ENCODE results near the gene SH3PXD2A.

SH3PXD2A gene

DNA sequence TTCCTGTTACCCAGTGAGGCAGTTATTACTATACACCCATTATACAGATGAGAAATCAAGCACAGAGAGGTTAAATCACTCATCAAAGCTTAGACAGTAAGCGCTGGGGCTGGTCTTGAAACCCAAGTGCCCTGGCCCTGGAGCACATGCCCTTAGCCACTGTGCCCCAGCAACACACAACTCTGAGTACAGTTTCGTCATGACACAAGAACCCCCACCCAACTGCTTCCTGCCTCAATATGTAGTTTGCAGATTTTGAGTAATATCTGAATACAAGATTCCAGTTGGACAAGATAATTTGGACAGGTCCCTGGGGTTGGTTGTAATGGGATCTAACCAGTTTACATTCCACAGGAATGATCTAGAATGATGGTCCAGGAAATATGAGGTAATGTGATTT, 62.8 kb downstream of the SH3PXD2A start:
- Histone ChIP-seq H3K27ac (no peak overlapping the region), H3K4me2 (no peak overlapping the region), H3K36me3 (ENCODE audit: insufficient read depth) (no peaks in the 10 kb centered on the region)

DNA sequence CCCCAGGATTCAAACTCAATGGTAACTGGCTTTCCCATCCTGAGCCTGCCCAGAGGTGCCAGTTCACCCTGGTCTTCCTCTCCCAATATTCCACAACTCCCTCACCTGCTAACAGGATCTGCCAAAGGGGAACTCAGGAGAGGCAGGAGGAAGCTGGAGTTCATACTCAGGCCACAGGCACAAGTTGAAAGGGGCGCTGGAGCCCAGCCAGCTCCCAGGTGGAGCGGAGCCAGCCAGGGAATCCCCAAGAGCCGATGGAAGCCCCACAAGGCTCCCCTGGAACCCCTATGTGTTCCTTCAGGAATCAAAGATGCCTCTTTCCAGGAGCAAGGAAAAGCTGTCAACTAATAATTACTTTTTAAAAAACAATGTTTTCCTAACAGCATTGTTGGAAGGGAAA, 63.5 kb downstream of the SH3PXD2A start:
- Histone ChIP-seq H3K79me2 (ENCODE audit: insufficient read depth, low read depth) (no peaks in the 10 kb centered on the region), H3K4me3 (IDR thresholded peaks at IDR 0.05; ENCODE audit: insufficient read depth, low read depth, low read length) (no peak overlapping the region), H3K4me1 (ENCODE audit: low read depth, poor library complexity, severe bottlenecking) (no peaks in the 10 kb centered on the region), H3K27me3 (ENCODE audit: insufficient read depth, low read depth) (no peaks in the 10 kb centered on the region), H3K9ac (no peak overlapping the region), H4K20me1 (ENCODE audit: insufficient read depth) (no peaks in the 10 kb centered on the region), H2AFZ (ENCODE audit: low read depth) (no peak overlapping the region), H3K36me3 (ENCODE audit: insufficient read depth) (no peaks in the 10 kb centered on the region), H3K4me2 (no peak overlapping the region), H3K27ac (no peak overlapping the region)
- TF ChIP-seq, protein P1, sequence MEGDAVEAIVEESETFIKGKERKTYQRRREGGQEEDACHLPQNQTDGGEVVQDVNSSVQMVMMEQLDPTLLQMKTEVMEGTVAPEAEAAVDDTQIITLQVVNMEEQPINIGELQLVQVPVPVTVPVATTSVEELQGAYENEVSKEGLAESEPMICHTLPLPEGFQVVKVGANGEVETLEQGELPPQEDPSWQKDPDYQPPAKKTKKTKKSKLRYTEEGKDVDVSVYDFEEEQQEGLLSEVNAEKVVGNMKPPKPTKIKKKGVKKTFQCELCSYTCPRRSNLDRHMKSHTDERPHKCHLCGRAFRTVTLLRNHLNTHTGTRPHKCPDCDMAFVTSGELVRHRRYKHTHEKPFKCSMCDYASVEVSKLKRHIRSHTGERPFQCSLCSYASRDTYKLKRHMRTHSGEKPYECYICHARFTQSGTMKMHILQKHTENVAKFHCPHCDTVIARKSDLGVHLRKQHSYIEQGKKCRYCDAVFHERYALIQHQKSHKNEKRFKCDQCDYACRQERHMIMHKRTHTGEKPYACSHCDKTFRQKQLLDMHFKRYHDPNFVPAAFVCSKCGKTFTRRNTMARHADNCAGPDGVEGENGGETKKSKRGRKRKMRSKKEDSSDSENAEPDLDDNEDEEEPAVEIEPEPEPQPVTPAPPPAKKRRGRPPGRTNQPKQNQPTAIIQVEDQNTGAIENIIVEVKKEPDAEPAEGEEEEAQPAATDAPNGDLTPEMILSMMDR (conservative IDR thresholded peaks at IDR 0.05; ENCODE audit: low read depth, low read length): no peak

More for the DNA sequence above, 62.8 kb downstream of the SH3PXD2A start:
- H2AFZ ChIP-seq (ENCODE audit: low read depth): no peak overlapping the region
- H4K20me1 ChIP-seq (ENCODE audit: insufficient read depth): no peaks in the 10 kb centered on the region
- no peak overlapping the region for H3K4me3 ChIP-seq (IDR thresholded peaks at IDR 0.05; ENCODE audit: insufficient read depth, low read depth, low read length)
- H3K27me3 ChIP-seq (ENCODE audit: insufficient read depth, low read depth): no peaks in the 10 kb centered on the region
- H3K79me2 ChIP-seq (ENCODE audit: insufficient read depth, low read depth): no peaks in the 10 kb centered on the region
- H3K4me1 ChIP-seq (ENCODE audit: low read depth, poor library complexity, severe bottlenecking): no peaks in the 10 kb centered on the region
- TF ChIP-seq, protein P1 (conservative IDR thresholded peaks at IDR 0.05; ENCODE audit: low read depth, low read length): no peak
- no peak overlapping the region for H3K9ac ChIP-seq

DNA sequence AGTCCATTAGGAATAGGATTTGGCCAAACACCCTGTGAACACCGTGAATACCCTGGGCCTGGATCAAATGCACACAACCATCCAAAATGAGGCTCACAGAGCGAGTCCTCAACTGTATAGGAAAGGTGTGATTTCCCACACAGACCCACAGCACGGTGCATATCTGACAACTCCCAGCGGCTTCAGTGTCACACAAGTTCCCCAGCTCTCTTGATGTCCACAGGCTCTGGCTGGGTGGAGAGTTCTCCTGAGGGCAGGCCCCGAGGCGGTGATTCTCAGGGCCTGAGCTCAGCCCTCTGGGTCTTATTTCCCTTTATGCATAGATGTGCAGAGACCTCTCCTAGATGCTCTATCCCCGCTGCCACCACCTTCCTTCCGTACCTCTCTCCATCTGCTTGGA, 64.1 kb downstream of the SH3PXD2A start:
- Histone ChIP-seq H4K20me1 (ENCODE audit: insufficient read depth) (no peaks in the 10 kb centered on the region), H3K36me3 (ENCODE audit: insufficient read depth) (no peaks in the 10 kb centered on the region), H3K27ac (no peak overlapping the region), H2AFZ (ENCODE audit: low read depth) (no peak overlapping the region), H3K27me3 (ENCODE audit: insufficient read depth, low read depth) (no peaks in the 10 kb centered on the region), H3K4me1 (ENCODE audit: low read depth, poor library complexity, severe bottlenecking) (no peaks in the 10 kb centered on the region), H3K4me2 (no peak overlapping the region), H3K4me3 (IDR thresholded peaks at IDR 0.05; ENCODE audit: insufficient read depth, low read depth, low read length) (no peak overlapping the region), H3K9ac (no peak overlapping the region), H3K79me2 (ENCODE audit: insufficient read depth, low read depth) (no peaks in the 10 kb centered on the region)
- TF ChIP-seq, protein P1 (conservative IDR thresholded peaks at IDR 0.05; ENCODE audit: low read depth, low read length): no peak

DNA sequence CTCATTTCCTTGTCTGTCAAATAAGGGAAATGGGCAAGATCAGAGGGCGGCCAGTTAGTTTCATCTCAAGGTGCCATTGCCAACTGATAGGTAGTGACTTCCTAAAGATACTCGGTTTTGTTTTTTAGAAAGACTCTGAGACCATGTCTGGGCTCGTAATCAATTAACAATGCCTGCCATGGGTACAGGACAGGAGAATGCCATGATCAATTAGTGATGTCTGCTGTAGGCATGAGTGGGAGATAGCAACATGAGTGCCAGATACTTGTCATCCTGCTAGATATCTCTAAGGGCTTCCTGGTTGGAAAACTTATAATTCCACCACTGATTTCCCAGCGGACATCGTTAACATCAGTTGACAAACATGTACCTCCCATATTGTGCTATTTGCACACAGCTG, 64.8 kb downstream of the SH3PXD2A start:
- no peaks in the 10 kb centered on the region for H3K36me3 ChIP-seq (ENCODE audit: insufficient read depth)
- TF ChIP-seq, protein P1 (conservative IDR thresholded peaks at IDR 0.05; ENCODE audit: low read depth, low read length): no peak
- H3K4me1 ChIP-seq (ENCODE audit: low read depth, poor library complexity, severe bottlenecking): no peaks in the 10 kb centered on the region
- H2AFZ ChIP-seq (ENCODE audit: low read depth): no peak overlapping the region
- no peak overlapping the region for H3K27ac ChIP-seq
- H3K9ac ChIP-seq: no peak overlapping the region
- no peaks in the 10 kb centered on the region for H3K79me2 ChIP-seq (ENCODE audit: insufficient read depth, low read depth)
- no peaks in the 10 kb centered on the region for H4K20me1 ChIP-seq (ENCODE audit: insufficient read depth)
- H3K27me3 ChIP-seq (ENCODE audit: insufficient read depth, low read depth): no peaks in the 10 kb centered on the region
- H3K4me2 ChIP-seq: no peak overlapping the region
- H3K4me3 ChIP-seq (IDR thresholded peaks at IDR 0.05; ENCODE audit: insufficient read depth, low read depth, low read length): no peak overlapping the region

Measured in KMS-11 (cell line).